Stomach (tissue), 9 donors: ENCODE data around the gene ITSN2. TPM values are rescaled to one million over a fixed set of nuclear protein-coding genes. Genes with fewer than 3 reads are reported as not detected.
A peak's percentile ranks its signal among the peaks of the same experiment; 100 is the strongest.

Experiments
- DNase-seq, 2 donors: peaks; one replicate each; pipeline versions ENCODE4 v3.0.0 to v3.0.0-alpha.2; 2013 to 2019
- H3K27ac ChIP-seq, 5 donors: fragments of 200-600 bp in 4 of 5; sonication (generic) in 4 of 5; one replicate each; pipeline ENCODE4 v1.5.1; 2013 to 2019; ENCODE audit warnings: mild to moderate bottlenecking in 1 of 5, moderate library complexity in 1 of 5
- H3K27me3 ChIP-seq, 3 donors: fragments of 200-600 bp; sonication (generic); one replicate each; pipeline ENCODE4 v1.5.1; 2017 to 2019; ENCODE audit warnings: mixed run types in 1 of 3
- H3K36me3 ChIP-seq, 4 donors: fragments of 200-600 bp; sonication (generic); 1 replicate in 3 of 4; 2 replicates in 1 of 4; pipeline ENCODE4 v1.5.1; 2016 to 2019
- H3K4me1 ChIP-seq, 4 donors: fragments of 200-600 bp; sonication (generic); one replicate each; pipeline ENCODE4 v1.5.1; 2016 to 2019
- H3K4me3 ChIP-seq, 4 donors: fragments of 200-600 bp; sonication (generic) in 3 of 4; one replicate each; pipeline ENCODE4 v1.5.1; 2016 to 2019; ENCODE audit warnings: mild to moderate bottlenecking in 1 of 4
- H3K9me3 ChIP-seq, 4 donors: fragments of 200-600 bp; sonication (generic); one replicate each; pipeline ENCODE4 v1.5.1; 2016 to 2019
- EP300 ChIP-seq: sonication (generic); formaldehyde crosslinking; IDR thresholded peaks from one replicate; pipeline ENCODE4 v1.6.1; 2017; ENCODE audit warnings: antibody characterized with exemption
- POLR2A ChIP-seq, 4 donors: fragments of 450-650 bp; IDR thresholded peaks; one replicate each; pipeline ENCODE4 v1.6.1; 2016; ENCODE audit warnings: antibody characterized with exemption in 4 of 4, control low read depth in 2 of 4, mild to moderate bottlenecking in 1 of 4, moderate library complexity in 1 of 4
- POLR2AphosphoS5 ChIP-seq, 3 donors: sonication (generic); formaldehyde crosslinking; IDR thresholded peaks; one replicate each; pipeline ENCODE4 v1.6.1; 2016; ENCODE audit warnings: antibody characterized with exemption in 3 of 3
- WGBS, 5 donors: extraction: QIAGEN DNeasy Blood & Tissue Kit in 3 of 5; methylation state at CpG; one replicate each; pipeline versions ENCODE4 v1.1.5 to v1.1.7; 2013 to 2018; 5-methylcytosine and 5-hydroxymethylcytosine counted together
- intact Hi-C: fragments of 100-400 bp; cut with DNase I; formaldehyde crosslinking; loops from one replicate; pipeline ENCODE4 v1.15.1; 2023; ENCODE audit warnings: low total_unique reads
- polyA plus RNA-seq, 3 donors: library from polyadenylated mRNA; stranded (reverse); fragments of 200-250 nt; gene quantifications; one replicate each; pipeline ENCODE4 v1.2.3, GENCODE V29; 2013
- total RNA-seq, 5 donors: library from RNA; depleted of rRNA; stranded (reverse); fragments of >200 nt; gene quantifications; one replicate each; pipeline versions ENCODE4 v1.1.0 to v1.2.3, GENCODE V29; 2014 to 2016
- TF ChIP-seq, protein P1 (sequence below), 7 experiments: fragments of 450-650 bp in 4 of 7; fragments of 200-600 bp in 3 of 7; sonication (generic) in 3 of 7; IDR thresholded peaks; one replicate each; pipeline ENCODE4 v1.5.1; 2016 to 2019; ENCODE audit warnings: antibody characterized with exemption in 7 of 7, control low read depth in 2 of 7, mild to moderate bottlenecking in 1 of 7
- donor health status: healthy with polysubstance abuse.
- donor health status: Bipolar disorder and iron deficiency.
- donor health status: healthy.

The ITSN2 gene
- total and polyA plus RNA-seq, 8 donors = 14.6 to 216 (median 44.9) TPM

GRCh38 chr2:24261441-24261840, 98.9 kb downstream of the ITSN2 start:
- Histone ChIP-seq H3K9me3 (no peaks in the 10 kb centered on the region), H3K27ac (no peak overlapping the region), H3K36me3 (peaks cover 7 to 82% (median 78%) of the 10 kb centered on the region in 4 donors), H3K4me1 (peaks cover 0 to 15% (median 4%) of the 10 kb centered on the region in 4 donors), H3K27me3 (no peaks in the 10 kb centered on the region), H3K4me3 (no peak overlapping the region)
- WGBS, 5 donors = 68 to 77% (median 70%) methylated on average over 3 of the region's 3 CpGs
- DNase-seq = no peak
- TF ChIP-seq, protein P1, sequence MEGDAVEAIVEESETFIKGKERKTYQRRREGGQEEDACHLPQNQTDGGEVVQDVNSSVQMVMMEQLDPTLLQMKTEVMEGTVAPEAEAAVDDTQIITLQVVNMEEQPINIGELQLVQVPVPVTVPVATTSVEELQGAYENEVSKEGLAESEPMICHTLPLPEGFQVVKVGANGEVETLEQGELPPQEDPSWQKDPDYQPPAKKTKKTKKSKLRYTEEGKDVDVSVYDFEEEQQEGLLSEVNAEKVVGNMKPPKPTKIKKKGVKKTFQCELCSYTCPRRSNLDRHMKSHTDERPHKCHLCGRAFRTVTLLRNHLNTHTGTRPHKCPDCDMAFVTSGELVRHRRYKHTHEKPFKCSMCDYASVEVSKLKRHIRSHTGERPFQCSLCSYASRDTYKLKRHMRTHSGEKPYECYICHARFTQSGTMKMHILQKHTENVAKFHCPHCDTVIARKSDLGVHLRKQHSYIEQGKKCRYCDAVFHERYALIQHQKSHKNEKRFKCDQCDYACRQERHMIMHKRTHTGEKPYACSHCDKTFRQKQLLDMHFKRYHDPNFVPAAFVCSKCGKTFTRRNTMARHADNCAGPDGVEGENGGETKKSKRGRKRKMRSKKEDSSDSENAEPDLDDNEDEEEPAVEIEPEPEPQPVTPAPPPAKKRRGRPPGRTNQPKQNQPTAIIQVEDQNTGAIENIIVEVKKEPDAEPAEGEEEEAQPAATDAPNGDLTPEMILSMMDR (IDR thresholded peaks at IDR 0.05) = no peak
- TF ChIP-seq POLR2AphosphoS5 (IDR thresholded peaks at IDR 0.05) = no peak
- no peak for TF ChIP-seq EP300
- TF ChIP-seq POLR2A (IDR thresholded peaks at IDR 0.05) = no peak
- intact Hi-C loops = no loop called here

DNA sequence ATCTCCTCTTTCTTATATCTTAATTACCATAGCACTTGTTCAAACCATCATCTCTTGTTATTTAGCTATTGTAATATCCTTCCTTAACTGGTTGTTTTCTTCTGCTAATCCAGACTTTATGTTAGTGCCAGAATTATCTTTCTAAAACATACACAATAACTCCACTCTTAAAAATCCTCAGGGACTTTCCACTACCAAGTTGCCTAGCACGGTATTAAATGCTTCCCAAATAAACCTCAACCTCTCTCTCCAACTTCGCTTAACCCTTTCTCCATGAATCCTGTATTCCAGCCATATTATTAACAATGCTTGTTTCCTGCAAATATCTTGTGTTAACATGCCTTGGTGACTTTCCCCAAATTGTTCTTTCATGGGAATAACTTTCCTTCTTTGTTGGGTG, 101.0 kb downstream of the ITSN2 start:
- 45 to 55% (median 50%) methylated on average over 2 of the region's 2 CpGs for WGBS, 5 donors
- intact Hi-C loops = no loop called here
- H3K27me3 ChIP-seq = no peaks in the 10 kb centered on the region
- no peaks in the 10 kb centered on the region for H3K9me3 ChIP-seq
- DNase-seq = peak in 1 of 2 donors; percentile 40
- H3K4me1 ChIP-seq = peaks cover 0 to 15% (median 4%) of the 10 kb centered on the region in 4 donors
- TF ChIP-seq, protein P1 (IDR thresholded peaks at IDR 0.05) = no peak
- peaks cover 7 to 80% (median 75%) of the 10 kb centered on the region in 4 donors for H3K36me3 ChIP-seq
- no peak overlapping the region for H3K27ac ChIP-seq
- H3K4me3 ChIP-seq = no peak overlapping the region

DNA sequence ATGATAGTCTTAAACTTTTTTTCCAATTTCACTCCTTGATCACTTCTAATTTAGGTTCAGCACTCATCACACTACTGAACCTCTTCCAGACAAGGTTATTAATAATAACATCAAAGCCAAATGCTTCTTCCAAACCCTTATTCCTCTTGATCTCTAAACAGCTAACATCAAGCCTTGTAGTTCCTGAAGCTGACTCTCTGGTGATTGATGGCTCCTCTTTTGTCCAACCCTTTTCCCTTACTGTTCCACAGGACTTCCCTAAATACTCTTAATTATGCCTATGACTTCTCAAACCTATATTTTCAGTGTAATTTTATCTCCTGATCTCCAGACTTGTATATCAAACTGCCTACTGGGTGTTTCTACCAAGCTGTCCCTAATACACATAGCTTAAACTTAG, 101.6 kb downstream of the ITSN2 start:
- H3K27ac ChIP-seq = no peak overlapping the region
- no peaks in the 10 kb centered on the region for H3K27me3 ChIP-seq
- no peak for DNase-seq
- peaks cover 7 to 80% (median 75%) of the 10 kb centered on the region in 4 donors for H3K36me3 ChIP-seq
- TF ChIP-seq POLR2AphosphoS5 (IDR thresholded peaks at IDR 0.05) = no peak
- H3K9me3 ChIP-seq = no peaks in the 10 kb centered on the region
- no peak overlapping the region for H3K4me3 ChIP-seq
- peaks cover 0 to 15% (median 4%) of the 10 kb centered on the region in 4 donors for H3K4me1 ChIP-seq
- intact Hi-C loops = no loop called here

DNA sequence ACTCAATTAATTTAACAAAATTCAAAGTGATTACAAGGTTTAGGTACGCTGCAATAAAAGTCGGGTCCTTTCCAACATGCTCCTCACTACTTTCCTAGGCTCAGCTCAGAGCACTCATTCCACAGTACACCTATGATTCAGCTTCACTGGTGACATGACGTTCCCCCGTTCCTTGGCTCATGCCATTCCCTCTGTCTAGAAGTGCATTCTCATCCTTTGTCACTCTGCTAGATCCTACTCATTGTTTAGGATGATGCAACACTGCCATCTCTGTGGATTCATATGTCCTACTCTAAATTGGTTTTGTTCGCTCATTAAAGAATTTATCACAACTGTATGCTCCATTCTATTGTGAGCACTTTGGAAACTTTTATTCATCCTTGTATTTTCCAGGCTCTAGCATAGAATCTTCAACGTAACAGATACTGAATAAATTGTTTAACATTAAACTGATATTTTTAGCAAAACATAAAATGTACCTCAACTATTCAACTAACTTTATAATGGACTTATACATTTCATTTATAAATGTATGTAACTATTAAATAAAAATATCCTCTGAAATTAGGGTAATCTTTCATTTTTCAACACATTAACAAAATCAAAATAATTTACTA, 106.9 kb downstream of the ITSN2 start:
- Histone ChIP-seq H3K27ac (no peak overlapping the region), H3K27me3 (no peaks in the 10 kb centered on the region), H3K4me1 (no peaks in the 10 kb centered on the region), H3K9me3 (no peaks in the 10 kb centered on the region), H3K36me3 (peaks cover 21 to 91% (median 85%) of the 10 kb centered on the region in 4 donors), H3K4me3 (no peak overlapping the region)
- TF ChIP-seq POLR2A (IDR thresholded peaks at IDR 0.05) (no peak), EP300 (no peak), POLR2AphosphoS5 (IDR thresholded peaks at IDR 0.05) (no peak)
- TF ChIP-seq, protein P1 (IDR thresholded peaks at IDR 0.05) = no peak
- intact Hi-C loops = no loop called here
- no peak for DNase-seq
- 92 to 97% (median 96%) methylated on average over 6 of the region's 6 CpGs for WGBS, 5 donors

- no peak overlapping the region for H3K4me3 ChIP-seq
- no peaks in the 10 kb centered on the region for H3K9me3 ChIP-seq
- intact Hi-C loops = no loop called here
- WGBS, 5 donors = 60 to 71% (median 64%) methylated on average over 3 of the region's 3 CpGs
- peaks cover 50 to 94% (median 92%) of the 10 kb centered on the region in 4 donors for H3K36me3 ChIP-seq
- TF ChIP-seq EP300 = no peak
- TF ChIP-seq POLR2AphosphoS5 (IDR thresholded peaks at IDR 0.05) = no peak
- TF ChIP-seq, protein P1 (IDR thresholded peaks at IDR 0.05) = no peak
- no peak for TF ChIP-seq POLR2A (IDR thresholded peaks at IDR 0.05)
- no peaks in the 10 kb centered on the region for H3K27me3 ChIP-seq
- H3K27ac ChIP-seq = no peak overlapping the region
- no peak for DNase-seq
- no peaks in the 10 kb centered on the region for H3K4me1 ChIP-seq
Measured at GRCh38 chr2:24247592-24247991, 112.7 kb downstream of the ITSN2 start.
